ENCODE data around the gene SPAG8.

The SPAG8 gene

GRCh38 chr9:35789541-35789940 lies 22.5 kb downstream of the SPAG8 start:
- Histone ChIP-seq H3K36me3 (ENCODE audit: insufficient read depth, low read length) (peaks cover 2% of the 10 kb centered on the region; the same call in 1 of the 2 replicates), H3K9ac (ENCODE audit: low read depth, low read length) (no peak overlapping the region), H3K27ac (ENCODE audit: low read depth, low read length) (no peak overlapping the region), H3K27me3 (ENCODE audit: insufficient read depth, low read length) (peaks cover 5% of the 10 kb centered on the region), H3K4me3 (ENCODE audit: low read length) (no peak overlapping the region), H3K4me1 (ENCODE audit: insufficient read depth, low read length) (peaks cover 6% of the 10 kb centered on the region), H3K9me3 (ENCODE audit: insufficient read depth, low read depth, low read length) (no peaks in the 10 kb centered on the region)
- 100% methylated on average over 1 of the region's 2 CpGs for WGBS

GRCh38 chr9:35783418-35783817 lies 28.6 kb downstream of the SPAG8 start:
- no peaks in the 10 kb centered on the region for H3K4me1 ChIP-seq (ENCODE audit: insufficient read depth, low read length)

GRCh38 chr9:35781066-35781465 lies 31.0 kb downstream of the SPAG8 start:
- H3K36me3 ChIP-seq (ENCODE audit: insufficient read depth, low read length), result peaks cover 3% of the 10 kb centered on the region; the same call in 1 of the 2 replicates
- H3K27me3 ChIP-seq (ENCODE audit: insufficient read depth, low read length), result no peaks in the 10 kb centered on the region
- no peak overlapping the region for H3K4me3 ChIP-seq (ENCODE audit: low read length)
- H3K9ac ChIP-seq (ENCODE audit: low read depth, low read length), result no peak overlapping the region
- no peaks in the 10 kb centered on the region for H3K9me3 ChIP-seq (ENCODE audit: insufficient read depth, low read depth, low read length)
- H3K4me1 ChIP-seq (ENCODE audit: insufficient read depth, low read length), result 0 out of 2 replicates have a peak, but pooled peaks cover 2% of the 10 kb centered on the region
- H3K27ac ChIP-seq (ENCODE audit: low read depth, low read length), result no peak overlapping the region
- no CpG with 5 or more reads among the region's 2 CpGs for WGBS

More at GRCh38 chr9:35783418-35783817, 28.6 kb downstream of the SPAG8 start:
- H3K4me3 ChIP-seq (ENCODE audit: low read length), result no peak overlapping the region
- peaks cover 6% of the 10 kb centered on the region; the same call in 1 of the 2 replicates for H3K36me3 ChIP-seq (ENCODE audit: insufficient read depth, low read length)
- H3K27me3 ChIP-seq (ENCODE audit: insufficient read depth, low read length), result no peaks in the 10 kb centered on the region
- H3K9me3 ChIP-seq (ENCODE audit: insufficient read depth, low read depth, low read length), result no peaks in the 10 kb centered on the region
- no peak overlapping the region for H3K9ac ChIP-seq (ENCODE audit: low read depth, low read length)
- no peak overlapping the region for H3K27ac ChIP-seq (ENCODE audit: low read depth, low read length)

- 86% methylated on average over 3 of the region's 3 CpGs for WGBS
- Histone ChIP-seq H3K9ac (ENCODE audit: low read depth, low read length) (no peak overlapping the region), H3K27me3 (ENCODE audit: insufficient read depth, low read length) (no peaks in the 10 kb centered on the region), H3K36me3 (ENCODE audit: insufficient read depth, low read length) (peaks cover 2% of the 10 kb centered on the region; the same call in 1 of the 2 replicates), H3K4me3 (ENCODE audit: low read length) (no peak overlapping the region), H3K9me3 (ENCODE audit: insufficient read depth, low read depth, low read length) (no peaks in the 10 kb centered on the region), H3K27ac (ENCODE audit: low read depth, low read length) (no peak overlapping the region), H3K4me1 (ENCODE audit: insufficient read depth, low read length) (peaks cover 16% of the 10 kb centered on the region)
Measured at GRCh38 chr9:35778496-35778895, 33.6 kb downstream of the SPAG8 start.

GRCh38 chr9:35776018-35776417 lies 36.0 kb downstream of the SPAG8 start:
- H3K36me3 ChIP-seq (ENCODE audit: insufficient read depth, low read length), result no peaks in the 10 kb centered on the region
- H3K4me3 ChIP-seq (ENCODE audit: low read length), result no peak overlapping the region
- 82% methylated on average over 4 of the region's 4 CpGs for WGBS
- H3K9me3 ChIP-seq (ENCODE audit: insufficient read depth, low read depth, low read length), result no peaks in the 10 kb centered on the region
- no peak overlapping the region for H3K27ac ChIP-seq (ENCODE audit: low read depth, low read length)
- H3K4me1 ChIP-seq (ENCODE audit: insufficient read depth, low read length), result peaks cover 16% of the 10 kb centered on the region
- no peak overlapping the region for H3K9ac ChIP-seq (ENCODE audit: low read depth, low read length)
- H3K27me3 ChIP-seq (ENCODE audit: insufficient read depth, low read length), result no peaks in the 10 kb centered on the region

GRCh38 chr9:35774907-35775635 lies 37.0 kb downstream of the SPAG8 start:
- Histone ChIP-seq H3K4me1 (ENCODE audit: insufficient read depth, low read length) (peaks cover 16% of the 10 kb centered on the region), H3K9ac (ENCODE audit: low read depth, low read length) (no peak overlapping the region), H3K4me3 (ENCODE audit: low read length) (no peak overlapping the region), H3K27me3 (ENCODE audit: insufficient read depth, low read length) (no peaks in the 10 kb centered on the region), H3K9me3 (ENCODE audit: insufficient read depth, low read depth, low read length) (no peaks in the 10 kb centered on the region), H3K36me3 (ENCODE audit: insufficient read depth, low read length) (no peaks in the 10 kb centered on the region), H3K27ac (ENCODE audit: low read depth, low read length) (peak overlapping the region; percentile 55; the same call in 1 of the 2 replicates)
- 50% methylated on average over 5 of the region's 7 CpGs for WGBS

- Histone ChIP-seq H3K27me3 (ENCODE audit: insufficient read depth, low read length) (no peaks in the 10 kb centered on the region), H3K4me1 (ENCODE audit: insufficient read depth, low read length) (peaks cover 16% of the 10 kb centered on the region), H3K9ac (ENCODE audit: low read depth, low read length) (no peak overlapping the region), H3K4me3 (ENCODE audit: low read length) (no peak overlapping the region), H3K9me3 (ENCODE audit: insufficient read depth, low read depth, low read length) (no peaks in the 10 kb centered on the region), H3K27ac (ENCODE audit: low read depth, low read length) (no peak overlapping the region), H3K36me3 (ENCODE audit: insufficient read depth, low read length) (no peaks in the 10 kb centered on the region)
- 92% methylated on average over 3 of the region's 3 CpGs for WGBS
Measured at GRCh38 chr9:35771943-35772342, 40.1 kb downstream of the SPAG8 start.

GRCh38 chr9:35771534-35771933 lies 40.5 kb downstream of the SPAG8 start:
- Histone ChIP-seq H3K4me3 (ENCODE audit: low read length) (no peak overlapping the region), H3K9me3 (ENCODE audit: insufficient read depth, low read depth, low read length) (no peaks in the 10 kb centered on the region), H3K27ac (ENCODE audit: low read depth, low read length) (no peak overlapping the region), H3K9ac (ENCODE audit: low read depth, low read length) (no peak overlapping the region), H3K4me1 (ENCODE audit: insufficient read depth, low read length) (peaks cover 16% of the 10 kb centered on the region), H3K36me3 (ENCODE audit: insufficient read depth, low read length) (no peaks in the 10 kb centered on the region), H3K27me3 (ENCODE audit: insufficient read depth, low read length) (no peaks in the 10 kb centered on the region)
- WGBS, result 90% methylated on average over 1 of the region's 1 CpG

GRCh38 chr9:35771075-35771433 lies 41.0 kb downstream of the SPAG8 start:
- 98% methylated on average over 3 of the region's 4 CpGs for WGBS
- Histone ChIP-seq H3K27ac (ENCODE audit: low read depth, low read length) (no peak overlapping the region), H3K27me3 (ENCODE audit: insufficient read depth, low read length) (no peaks in the 10 kb centered on the region)

GRCh38 chr9:35769763-35770162 lies 42.3 kb downstream of the SPAG8 start:
- no peak overlapping the region for H3K4me3 ChIP-seq (ENCODE audit: low read length)

More at GRCh38 chr9:35771075-35771433, 41.0 kb downstream of the SPAG8 start:
- Histone ChIP-seq H3K9me3 (ENCODE audit: insufficient read depth, low read depth, low read length) (no peaks in the 10 kb centered on the region), H3K36me3 (ENCODE audit: insufficient read depth, low read length) (no peaks in the 10 kb centered on the region), H3K9ac (ENCODE audit: low read depth, low read length) (no peak overlapping the region), H3K4me1 (ENCODE audit: insufficient read depth, low read length) (peaks cover 14% of the 10 kb centered on the region), H3K4me3 (ENCODE audit: low read length) (no peak overlapping the region)

GRCh38 chr9:35767458-35767857 lies 44.6 kb downstream of the SPAG8 start:
- Histone ChIP-seq H3K27me3 (ENCODE audit: insufficient read depth, low read length) (no peaks in the 10 kb centered on the region), H3K27ac (ENCODE audit: low read depth, low read length) (no peak overlapping the region), H3K4me1 (ENCODE audit: insufficient read depth, low read length) (peaks cover 3% of the 10 kb centered on the region; the same call in 1 of the 2 replicates), H3K36me3 (ENCODE audit: insufficient read depth, low read length) (no peaks in the 10 kb centered on the region), H3K9me3 (ENCODE audit: insufficient read depth, low read depth, low read length) (no peaks in the 10 kb centered on the region), H3K9ac (ENCODE audit: low read depth, low read length) (no peak overlapping the region), H3K4me3 (ENCODE audit: low read length) (no peak overlapping the region)
- WGBS, result no CpG with 5 or more reads among the region's 1 CpG

More at GRCh38 chr9:35769763-35770162, 42.3 kb downstream of the SPAG8 start:
- H3K9ac ChIP-seq (ENCODE audit: low read depth, low read length), result no peak overlapping the region
- H3K27me3 ChIP-seq (ENCODE audit: insufficient read depth, low read length), result no peaks in the 10 kb centered on the region
- H3K27ac ChIP-seq (ENCODE audit: low read depth, low read length), result no peak overlapping the region
- no peaks in the 10 kb centered on the region for H3K36me3 ChIP-seq (ENCODE audit: insufficient read depth, low read length)
- H3K4me1 ChIP-seq (ENCODE audit: insufficient read depth, low read length), result peaks cover under 1% of the 10 kb centered on the region
- H3K9me3 ChIP-seq (ENCODE audit: insufficient read depth, low read depth, low read length), result no peaks in the 10 kb centered on the region
- 89% methylated on average over 1 of the region's 1 CpG for WGBS
